Measurements from ENCODE around the gene DALRD3.

DALRD3 gene

GRCh38 chr3:49017229-49017970 lies 980 bp downstream of the DALRD3 start:
- Histone ChIP-seq H3K4me2 (peak overlapping the region; percentile 53), H3K4me1 (ENCODE audit: low read depth, poor library complexity, severe bottlenecking) (peaks cover 13% of the 10 kb centered on the region), H3K36me3 (ENCODE audit: insufficient read depth) (no peaks in the 10 kb centered on the region), H3K79me2 (ENCODE audit: insufficient read depth, low read depth) (peaks cover 10% of the 10 kb centered on the region; the same call in 1 of the 2 replicates), H3K4me3 (IDR thresholded peaks at IDR 0.05; ENCODE audit: insufficient read depth, low read depth, low read length) (no peak overlapping the region), H2AFZ (ENCODE audit: low read depth) (peak overlapping the region; percentile 30; the same call in 1 of the 2 replicates), H4K20me1 (ENCODE audit: insufficient read depth) (no peaks in the 10 kb centered on the region), H3K27ac (no peak overlapping the region), H3K27me3 (ENCODE audit: insufficient read depth, low read depth) (no peaks in the 10 kb centered on the region), H3K9ac (no peak overlapping the region; the same call in 1 of the 2 replicates)
- TF ChIP-seq, protein P1, sequence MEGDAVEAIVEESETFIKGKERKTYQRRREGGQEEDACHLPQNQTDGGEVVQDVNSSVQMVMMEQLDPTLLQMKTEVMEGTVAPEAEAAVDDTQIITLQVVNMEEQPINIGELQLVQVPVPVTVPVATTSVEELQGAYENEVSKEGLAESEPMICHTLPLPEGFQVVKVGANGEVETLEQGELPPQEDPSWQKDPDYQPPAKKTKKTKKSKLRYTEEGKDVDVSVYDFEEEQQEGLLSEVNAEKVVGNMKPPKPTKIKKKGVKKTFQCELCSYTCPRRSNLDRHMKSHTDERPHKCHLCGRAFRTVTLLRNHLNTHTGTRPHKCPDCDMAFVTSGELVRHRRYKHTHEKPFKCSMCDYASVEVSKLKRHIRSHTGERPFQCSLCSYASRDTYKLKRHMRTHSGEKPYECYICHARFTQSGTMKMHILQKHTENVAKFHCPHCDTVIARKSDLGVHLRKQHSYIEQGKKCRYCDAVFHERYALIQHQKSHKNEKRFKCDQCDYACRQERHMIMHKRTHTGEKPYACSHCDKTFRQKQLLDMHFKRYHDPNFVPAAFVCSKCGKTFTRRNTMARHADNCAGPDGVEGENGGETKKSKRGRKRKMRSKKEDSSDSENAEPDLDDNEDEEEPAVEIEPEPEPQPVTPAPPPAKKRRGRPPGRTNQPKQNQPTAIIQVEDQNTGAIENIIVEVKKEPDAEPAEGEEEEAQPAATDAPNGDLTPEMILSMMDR (conservative IDR thresholded peaks at IDR 0.05; ENCODE audit: low read depth, low read length) = no peak

DNA sequence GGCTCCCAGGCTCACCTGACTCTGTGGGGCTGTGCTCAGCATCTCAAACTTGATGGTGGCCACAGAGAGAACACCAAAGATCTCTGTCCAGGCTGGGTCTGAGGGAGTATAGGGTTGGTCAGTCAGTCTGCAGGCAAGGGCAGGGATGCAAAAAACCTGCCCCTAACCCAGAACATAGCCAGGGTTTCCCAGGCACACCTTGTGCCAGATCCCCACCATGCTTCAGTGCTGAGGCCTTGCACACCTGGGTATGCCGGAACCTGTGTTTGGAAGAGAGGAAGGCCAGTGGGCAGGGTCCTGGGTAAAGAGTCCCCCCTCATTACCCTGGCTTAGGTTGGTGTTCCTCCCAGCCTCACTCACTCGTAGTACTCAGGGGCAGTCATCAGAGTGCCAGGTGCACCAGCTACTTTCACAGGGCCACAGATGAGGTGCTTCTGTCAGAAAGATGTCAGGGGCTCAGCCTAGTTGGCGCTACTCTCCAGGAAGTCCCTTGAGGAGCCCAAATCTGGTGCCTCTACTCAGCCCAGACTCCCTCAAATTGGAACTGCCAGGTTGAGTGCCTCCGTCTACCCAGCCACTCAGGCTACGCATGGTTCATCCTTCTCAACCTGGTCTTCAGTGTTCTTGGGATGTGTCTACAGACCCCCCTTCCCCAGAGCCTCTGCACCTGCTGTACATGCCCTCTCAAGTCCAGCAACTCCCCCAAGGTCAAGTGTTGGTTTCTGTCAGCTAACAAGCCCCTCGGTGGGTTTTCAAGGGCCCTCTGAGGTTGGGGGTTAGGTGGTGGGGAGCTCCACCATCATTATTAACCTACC lies 1.8 kb downstream of the DALRD3 start:
- H3K4me2 ChIP-seq = peak overlapping the region; percentile 53; the same call in 1 of the 2 replicates
- H3K4me1 ChIP-seq (ENCODE audit: low read depth, poor library complexity, severe bottlenecking) = peaks cover 13% of the 10 kb centered on the region
- H3K36me3 ChIP-seq (ENCODE audit: insufficient read depth) = no peaks in the 10 kb centered on the region
- H3K27me3 ChIP-seq (ENCODE audit: insufficient read depth, low read depth) = no peaks in the 10 kb centered on the region
- peaks cover 8% of the 10 kb centered on the region; the same call in 1 of the 2 replicates for H3K79me2 ChIP-seq (ENCODE audit: insufficient read depth, low read depth)
- H2AFZ ChIP-seq (ENCODE audit: low read depth) = no peak overlapping the region
- H3K4me3 ChIP-seq (IDR thresholded peaks at IDR 0.05; ENCODE audit: insufficient read depth, low read depth, low read length) = no peak overlapping the region
- no peak overlapping the region for H3K27ac ChIP-seq
- no peak overlapping the region for H3K9ac ChIP-seq
- no peaks in the 10 kb centered on the region for H4K20me1 ChIP-seq (ENCODE audit: insufficient read depth)
- TF ChIP-seq, protein P1 (conservative IDR thresholded peaks at IDR 0.05; ENCODE audit: low read depth, low read length) = no peak

DNA sequence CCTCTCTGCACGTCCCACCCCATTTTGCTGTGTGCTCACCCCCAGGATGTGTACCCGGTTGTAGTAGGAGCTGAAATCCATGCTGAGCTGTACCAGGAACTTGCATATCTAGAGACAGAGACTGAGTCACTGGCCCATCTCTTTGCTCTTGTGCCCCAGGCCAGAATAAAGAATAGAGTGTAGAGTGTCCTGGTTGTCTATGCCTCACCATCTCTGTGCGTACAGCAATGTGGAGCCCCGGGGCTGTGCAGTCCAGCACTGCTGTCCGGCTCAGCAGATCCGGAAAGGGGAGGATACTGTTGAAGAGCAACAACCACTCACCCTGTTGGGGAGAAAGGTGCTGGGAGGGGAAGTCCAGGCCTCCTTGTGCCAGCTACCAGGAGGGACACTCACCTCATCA lies 2.6 kb downstream of the DALRD3 start:
- no peak overlapping the region for H3K4me2 ChIP-seq
- peaks cover 8% of the 10 kb centered on the region; the same call in 1 of the 2 replicates for H3K79me2 ChIP-seq (ENCODE audit: insufficient read depth, low read depth)
- peaks cover 13% of the 10 kb centered on the region for H3K4me1 ChIP-seq (ENCODE audit: low read depth, poor library complexity, severe bottlenecking)
- TF ChIP-seq, protein P1 (conservative IDR thresholded peaks at IDR 0.05; ENCODE audit: low read depth, low read length) = no peak
- no peak overlapping the region for H3K27ac ChIP-seq
- H3K9ac ChIP-seq = no peak overlapping the region
- H4K20me1 ChIP-seq (ENCODE audit: insufficient read depth) = no peaks in the 10 kb centered on the region
- no peak overlapping the region for H2AFZ ChIP-seq (ENCODE audit: low read depth)
- H3K36me3 ChIP-seq (ENCODE audit: insufficient read depth) = no peaks in the 10 kb centered on the region
- no peaks in the 10 kb centered on the region for H3K27me3 ChIP-seq (ENCODE audit: insufficient read depth, low read depth)
- no peak overlapping the region for H3K4me3 ChIP-seq (IDR thresholded peaks at IDR 0.05; ENCODE audit: insufficient read depth, low read depth, low read length)

DNA sequence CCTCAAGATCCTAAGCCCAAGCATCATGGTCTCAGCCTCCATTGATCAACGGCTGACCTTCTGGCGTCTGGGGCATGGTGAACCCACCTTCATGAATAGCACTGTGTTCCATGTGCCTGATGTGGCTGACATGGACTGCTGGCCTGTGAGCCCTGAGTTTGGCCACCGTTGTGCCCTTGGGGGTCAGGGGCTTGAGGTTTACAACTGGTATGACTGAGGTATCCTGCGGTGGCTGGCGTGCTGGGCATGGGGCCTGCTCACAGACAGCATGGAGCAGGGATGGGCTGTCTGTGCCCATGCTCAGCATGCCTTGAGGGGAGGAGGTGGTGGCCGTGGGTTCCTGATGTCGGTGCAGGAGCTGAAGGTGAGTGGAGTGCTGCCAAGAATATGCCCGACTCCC lies 3.3 kb downstream of the DALRD3 start:
- Histone ChIP-seq H3K4me3 (IDR thresholded peaks at IDR 0.05; ENCODE audit: insufficient read depth, low read depth, low read length) (no peak overlapping the region), H3K36me3 (ENCODE audit: insufficient read depth) (no peaks in the 10 kb centered on the region), H3K4me1 (ENCODE audit: low read depth, poor library complexity, severe bottlenecking) (peaks cover 13% of the 10 kb centered on the region), H3K9ac (no peak overlapping the region), H2AFZ (ENCODE audit: low read depth) (no peak overlapping the region), H3K27me3 (ENCODE audit: insufficient read depth, low read depth) (no peaks in the 10 kb centered on the region), H3K79me2 (ENCODE audit: insufficient read depth, low read depth) (peaks cover 8% of the 10 kb centered on the region; the same call in 1 of the 2 replicates), H3K4me2 (no peak overlapping the region), H4K20me1 (ENCODE audit: insufficient read depth) (no peaks in the 10 kb centered on the region), H3K27ac (no peak overlapping the region)
- TF ChIP-seq, protein P1 (conservative IDR thresholded peaks at IDR 0.05; ENCODE audit: low read depth, low read length) = no peak

All from KMS-11 (cell line).